Left renal cortex interstitium (tissue), 4 donors: Measurements from ENCODE around the gene ADGRD1. TPM values are rescaled to one million over a fixed set of nuclear protein-coding genes. Genes with fewer than 3 reads are reported as not detected.
A peak's percentile ranks its signal among the peaks of the same experiment; 100 is the strongest.

Experiments used
- DNase-seq, 4 donors: peaks; one replicate each; pipeline ENCODE4 v3.0.0-alpha.2; 2013; ENCODE audit warnings: low read depth in 4 of 4, low spot score in 2 of 4, missing footprints in 1 of 4
- polyA plus RNA-seq, 4 donors: library from polyadenylated mRNA; unstranded; fragments of 120-200 nt; gene quantifications; one replicate each; pipeline ENCODE4 v1.2.1, GENCODE V29; 2013; ENCODE audit not compliant: insufficient read length in 4 of 4

The ADGRD1 gene
- polyA plus RNA-seq, 4 donors = 13.3 to 17.5 (median 14.2) TPM

DNA sequence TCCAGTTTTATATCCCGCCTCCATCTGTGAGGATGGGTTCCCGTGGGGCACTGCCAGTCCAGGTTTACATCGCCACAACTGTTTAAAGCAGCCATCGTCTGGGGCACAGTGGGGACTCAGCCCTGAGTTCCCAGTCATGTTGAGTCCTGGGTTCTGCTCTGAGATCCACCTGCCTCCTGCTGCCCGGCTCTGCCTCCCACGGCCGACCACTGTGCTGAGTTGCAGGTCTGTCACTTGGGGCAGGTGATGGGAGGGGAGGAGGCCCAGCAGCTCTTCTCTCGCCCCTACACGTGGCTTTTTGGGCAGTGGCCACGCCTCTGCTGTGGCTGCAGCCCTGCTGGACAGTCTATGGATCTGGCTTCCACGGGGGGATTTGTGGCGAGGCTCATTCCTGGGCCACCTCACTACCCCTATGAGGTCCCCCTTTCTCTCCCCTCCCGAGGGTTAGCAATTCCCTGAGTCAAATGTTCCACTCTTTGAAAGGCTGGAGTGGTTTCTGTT lies 143.0 kb downstream of the ADGRD1 start:
- DNase-seq = no peak

DNA sequence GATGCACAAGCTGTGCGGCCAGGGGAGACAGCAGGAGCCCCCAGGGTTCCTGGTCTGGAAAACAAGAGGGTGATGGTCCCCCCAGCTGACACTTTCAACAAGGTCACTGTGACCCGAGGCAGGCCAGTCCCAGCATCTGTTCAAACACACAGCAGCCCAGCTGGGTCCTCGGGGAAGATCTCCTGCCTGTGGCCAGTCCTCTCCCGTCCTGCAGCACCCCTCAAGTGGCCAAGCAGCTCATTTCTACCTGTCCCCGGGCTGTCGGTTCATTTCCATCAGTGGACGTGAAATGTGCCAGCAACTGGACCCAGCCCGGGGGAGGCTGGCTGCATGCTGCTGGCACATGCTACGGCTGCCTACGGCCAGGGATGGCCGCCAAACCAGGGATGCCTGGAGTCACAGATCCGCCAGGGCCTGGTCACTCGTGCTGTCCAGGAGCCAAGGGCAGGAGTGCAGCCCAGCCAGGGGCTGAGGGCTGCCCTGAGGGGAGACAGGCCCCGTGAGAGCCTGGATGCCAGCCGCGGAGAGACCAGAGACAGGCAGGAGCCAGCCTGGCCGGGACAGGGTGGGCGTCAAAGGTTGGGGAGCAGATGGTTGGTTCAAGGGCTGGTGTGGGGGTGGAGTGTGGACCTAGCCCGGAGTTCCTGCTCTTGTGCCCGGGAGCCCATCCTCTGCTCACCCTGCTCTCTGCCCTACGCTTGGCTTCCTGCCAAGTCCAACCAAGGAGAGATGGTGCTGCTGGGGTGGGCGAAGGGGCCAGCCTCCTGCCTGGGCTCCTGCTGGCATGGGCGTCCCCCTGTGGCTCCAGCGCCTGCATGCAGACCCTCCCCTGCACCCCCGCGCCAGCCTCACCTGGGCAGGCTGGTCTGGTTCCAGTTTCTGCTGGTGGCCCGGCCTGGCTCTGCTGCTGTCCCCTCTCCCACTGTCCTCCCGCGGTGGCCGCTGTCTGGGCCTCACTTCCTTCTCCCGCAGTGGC lies 143.8 kb downstream of the ADGRD1 start:
- no peak for DNase-seq

DNA sequence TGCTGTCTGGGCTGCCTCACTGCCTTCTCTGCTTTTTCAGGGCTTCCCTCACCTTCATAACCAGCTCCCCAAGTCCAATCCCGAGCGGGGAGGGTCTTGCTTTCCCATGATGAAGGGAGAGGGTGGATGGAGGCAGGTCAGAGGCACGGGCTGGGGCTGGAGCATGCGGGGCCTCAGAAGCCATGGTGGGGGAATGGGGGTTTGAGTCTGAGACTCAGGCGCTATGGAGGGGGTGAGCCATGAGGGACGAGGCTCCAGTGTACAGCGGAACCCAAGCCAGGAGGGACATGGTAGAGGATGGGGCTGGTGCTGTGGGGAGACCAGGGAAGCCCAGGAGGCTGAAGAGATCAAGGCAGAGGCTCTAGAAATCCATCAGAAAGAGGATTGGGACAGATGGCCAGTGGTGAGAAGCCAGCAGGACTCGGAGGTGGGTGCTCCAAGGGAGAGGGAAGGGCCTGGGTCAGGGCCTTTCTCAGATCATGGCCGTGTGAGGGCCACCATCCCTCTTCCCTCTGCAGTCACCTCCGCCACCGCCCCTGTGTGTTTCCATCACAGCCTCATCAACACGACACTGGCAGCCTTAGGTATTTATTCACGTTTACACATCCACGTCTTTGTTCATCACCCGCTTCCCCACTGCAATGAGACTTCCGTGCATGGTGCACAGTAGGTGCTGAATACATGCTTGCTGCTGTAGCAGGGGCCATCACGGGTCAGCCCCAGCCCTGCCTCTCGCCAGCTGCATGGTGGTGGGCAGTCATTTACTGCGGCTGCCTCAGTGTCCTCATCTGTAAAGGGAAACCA lies 144.7 kb downstream of the ADGRD1 start:
- DNase-seq = no peak

DNA sequence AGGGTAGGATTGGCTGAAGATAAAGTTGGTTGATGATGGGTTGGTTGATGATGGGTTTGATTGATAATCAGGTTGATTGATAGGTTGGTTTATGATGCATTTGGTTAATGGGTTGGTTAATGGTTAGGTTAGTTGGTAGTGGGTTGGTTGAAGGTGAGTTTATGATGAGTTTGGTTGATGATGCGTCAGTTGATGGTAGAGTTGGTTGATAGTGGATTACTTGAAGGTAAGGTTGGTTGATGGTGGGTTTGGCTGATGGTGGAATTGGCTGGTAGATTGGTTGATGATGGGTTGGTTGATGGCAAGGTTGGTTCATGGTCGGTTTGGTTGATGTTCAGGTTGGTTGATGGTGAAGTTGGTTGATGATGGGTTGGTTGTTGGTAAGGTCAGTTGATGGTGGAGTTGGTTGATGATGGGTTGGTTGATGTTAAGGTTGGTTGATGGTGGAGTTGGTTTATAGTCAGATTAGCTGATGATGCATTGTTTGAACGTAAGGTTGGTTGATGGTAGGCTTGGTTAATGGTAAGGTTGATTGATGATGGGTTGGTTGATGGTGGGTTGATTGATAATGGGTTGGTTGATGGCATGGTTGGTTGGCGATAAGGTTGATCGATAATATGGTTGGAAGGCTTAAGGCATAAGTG lies 146.4 kb downstream of the ADGRD1 start:
- DNase-seq = no peak

DNA sequence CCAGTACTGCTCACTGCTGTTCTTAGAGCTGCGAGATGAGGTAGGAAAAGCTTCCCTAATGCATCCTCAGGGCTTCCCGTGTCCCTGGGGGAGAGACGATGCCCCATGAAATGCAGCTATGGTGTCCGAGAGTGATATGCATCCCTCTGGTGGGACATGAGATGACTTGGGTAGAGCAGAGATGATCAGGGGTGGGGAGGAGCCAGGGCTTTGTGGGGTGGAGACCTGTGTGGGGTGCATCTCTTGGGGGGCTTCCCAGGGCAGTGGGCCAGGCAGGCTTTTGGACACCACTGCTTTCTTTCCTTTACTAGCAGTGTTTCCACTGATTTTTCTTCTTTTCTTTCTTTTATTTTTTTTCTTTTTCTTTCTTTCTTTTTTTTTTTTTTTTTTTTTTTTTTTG lies 147.3 kb downstream of the ADGRD1 start:
- no peak for DNase-seq

DNA sequence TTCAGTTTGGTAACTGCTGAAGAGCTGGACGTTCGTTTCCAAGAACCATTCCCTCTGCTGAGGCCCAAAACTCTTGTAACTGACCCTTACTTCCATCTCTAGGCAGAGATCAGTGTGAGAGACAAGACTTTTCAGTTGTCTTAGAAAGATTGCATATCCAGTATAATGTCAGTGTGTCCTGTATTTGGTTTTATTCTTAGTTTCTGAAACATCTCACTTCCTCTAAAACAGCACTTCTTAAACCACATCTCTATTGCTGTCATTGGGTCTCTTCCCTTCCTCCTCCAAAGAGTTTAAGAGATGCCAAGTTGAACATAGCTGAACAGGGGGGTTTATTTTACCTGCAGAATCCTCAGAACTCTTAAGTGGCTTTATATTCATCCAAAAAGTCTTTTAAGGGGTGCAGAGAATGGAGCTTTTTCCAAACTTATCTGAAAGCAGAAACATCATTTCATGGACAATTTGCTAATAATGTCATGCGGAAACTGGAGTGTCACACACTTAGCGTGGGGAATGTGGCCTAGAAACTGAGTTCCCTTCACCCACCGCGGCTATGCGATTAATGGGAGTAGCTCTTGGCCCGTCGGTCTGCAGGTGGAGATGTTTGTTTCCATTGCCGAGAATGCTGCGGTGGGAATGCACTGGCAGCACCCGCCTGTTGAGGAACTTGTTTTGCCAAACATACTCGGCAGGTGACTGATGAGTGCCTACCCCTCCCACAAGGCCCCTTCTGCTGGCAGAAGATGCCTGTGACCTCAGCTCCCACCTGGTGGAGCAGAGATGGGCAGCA lies 148.2 kb downstream of the ADGRD1 start:
- DNase-seq = no peak

DNA sequence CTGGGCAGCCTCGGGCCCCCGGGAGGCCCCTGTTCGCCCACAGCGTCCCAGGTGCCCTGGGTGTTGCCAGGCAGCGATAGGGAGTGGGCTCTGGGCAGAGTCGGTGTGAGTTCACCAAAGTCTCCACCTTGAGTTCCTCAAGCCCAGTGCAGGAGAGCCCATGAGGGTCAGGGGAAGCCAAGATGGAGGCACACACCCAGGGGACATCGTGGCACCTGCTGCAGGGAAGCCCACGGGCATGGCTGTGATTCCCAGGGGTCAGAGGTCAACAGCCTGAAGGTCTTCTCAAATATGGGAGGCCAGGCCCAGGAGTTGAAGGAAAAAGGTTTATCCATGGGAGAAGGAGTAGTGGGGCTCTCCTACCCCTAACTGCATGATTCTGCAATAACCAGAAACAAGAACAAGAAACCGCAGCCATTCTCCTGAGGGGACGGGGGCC lies 148.8 kb downstream of the ADGRD1 start:
- DNase-seq = no peak

DNA sequence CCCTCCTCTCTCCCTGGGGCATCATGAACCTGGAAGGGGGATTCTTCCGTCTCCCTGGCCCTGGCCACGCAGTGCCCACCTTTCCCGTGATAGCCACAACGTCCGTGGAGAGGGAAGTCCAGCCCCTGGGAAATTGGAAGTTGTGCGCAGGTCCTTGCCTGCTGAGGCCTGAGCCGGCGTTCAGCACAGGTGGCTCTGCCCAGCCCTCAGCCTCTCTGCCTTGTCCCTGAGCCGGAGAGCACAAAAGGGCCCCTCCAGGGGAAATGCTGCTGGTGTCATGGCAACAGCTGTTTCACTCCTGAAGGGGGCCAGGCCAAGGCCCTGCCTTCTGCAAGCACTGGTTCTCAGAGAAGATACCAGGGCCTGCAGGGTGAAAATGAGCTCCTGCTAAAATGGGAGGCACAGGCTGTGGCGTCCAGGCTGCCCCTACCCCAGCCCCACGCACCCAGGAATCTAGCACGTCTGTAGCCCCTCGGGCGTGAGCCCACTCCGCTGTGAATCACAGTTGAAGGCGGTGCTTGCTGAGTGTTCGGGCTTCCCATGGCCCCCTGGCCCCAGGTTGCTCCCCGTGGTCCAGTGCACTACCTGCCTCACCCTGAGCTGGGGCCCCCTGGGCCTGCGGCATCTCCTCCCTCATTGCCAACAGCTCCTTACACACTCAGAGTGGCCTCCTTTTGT lies 149.4 kb downstream of the ADGRD1 start:
- no peak for DNase-seq

DNA sequence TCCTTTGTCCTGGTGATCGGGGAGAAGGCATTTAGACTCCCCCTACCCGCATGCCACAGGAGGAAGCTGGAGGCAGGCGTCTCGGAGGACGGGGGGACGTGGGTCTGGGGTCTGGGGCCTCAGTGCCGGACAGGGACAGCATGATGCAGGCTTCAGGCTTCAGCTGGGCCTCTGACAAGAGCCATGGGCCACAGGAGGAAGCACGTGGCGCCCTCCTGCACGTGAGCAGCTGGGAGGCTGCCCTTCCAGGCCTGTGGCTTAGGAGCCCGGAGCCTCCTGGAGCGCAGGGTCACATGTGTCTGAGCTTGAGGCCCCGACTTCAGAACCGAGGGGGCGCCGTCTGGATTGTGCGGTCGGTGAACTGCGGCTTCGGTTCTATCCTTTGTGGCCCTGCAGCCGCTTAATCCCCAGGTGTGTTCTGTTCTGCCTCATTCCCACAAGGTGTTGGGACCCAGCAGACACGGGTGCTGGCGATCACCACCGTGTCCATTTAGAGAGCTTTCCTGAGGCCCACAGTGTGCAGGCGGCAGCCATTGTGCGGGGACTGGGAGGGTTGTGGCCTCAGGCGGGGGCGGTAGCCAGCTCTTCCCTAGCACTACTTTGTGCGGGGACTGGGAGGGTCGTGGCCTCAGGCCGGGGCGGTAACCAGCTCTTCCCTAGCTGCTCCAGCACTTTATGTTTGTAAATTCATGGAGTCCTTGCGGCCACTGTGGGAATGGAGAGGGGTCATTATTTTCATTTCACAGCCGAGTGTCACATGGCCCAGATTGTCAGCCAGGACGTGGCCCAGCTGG lies 150.2 kb downstream of the ADGRD1 start:
- no peak for DNase-seq

DNA sequence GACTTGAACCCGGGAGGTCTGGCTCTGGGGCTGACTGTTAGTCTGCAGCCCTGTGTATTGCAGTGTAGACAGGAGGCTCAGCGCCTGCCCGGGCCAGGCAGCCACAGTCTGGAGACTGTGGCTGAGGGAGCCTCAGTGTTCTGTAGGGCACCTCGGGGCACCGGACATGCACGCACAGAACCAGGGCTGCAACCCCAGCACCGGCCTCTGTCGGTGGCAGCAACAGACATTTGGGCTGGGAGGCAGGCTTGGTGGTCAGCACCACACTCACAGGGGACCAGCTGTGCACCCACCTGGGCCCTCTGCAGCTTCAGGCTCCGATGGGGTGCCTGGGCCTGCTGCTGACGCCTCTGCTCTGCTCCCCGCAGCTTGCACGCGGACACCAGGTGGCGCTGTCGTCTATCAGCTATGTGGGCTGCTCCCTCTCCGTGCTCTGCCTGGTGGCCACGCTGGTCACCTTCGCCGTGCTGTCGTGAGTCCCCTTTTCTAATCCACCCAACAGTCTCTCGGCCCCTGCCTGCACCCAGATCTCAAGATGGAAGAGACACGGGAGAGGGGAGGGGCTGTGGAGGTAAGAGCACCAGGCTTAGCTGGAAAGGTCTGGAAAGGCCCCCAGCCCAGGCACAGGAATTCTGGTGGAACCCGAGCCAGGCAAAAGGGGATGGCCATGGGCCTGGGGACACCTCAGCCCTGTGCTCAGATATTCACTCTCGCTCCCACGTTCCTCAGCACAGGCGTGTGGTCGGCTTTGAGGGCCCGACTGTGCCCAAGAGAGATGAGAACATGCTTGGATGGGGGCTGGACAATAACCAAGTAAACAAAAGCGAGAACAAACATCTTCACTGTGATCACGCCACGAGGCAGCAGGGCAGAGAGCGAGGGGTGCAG lies 151.0 kb downstream of the ADGRD1 start:
- DNase-seq = peak in 2 of 4 donors; percentile 63 to 68

DNA sequence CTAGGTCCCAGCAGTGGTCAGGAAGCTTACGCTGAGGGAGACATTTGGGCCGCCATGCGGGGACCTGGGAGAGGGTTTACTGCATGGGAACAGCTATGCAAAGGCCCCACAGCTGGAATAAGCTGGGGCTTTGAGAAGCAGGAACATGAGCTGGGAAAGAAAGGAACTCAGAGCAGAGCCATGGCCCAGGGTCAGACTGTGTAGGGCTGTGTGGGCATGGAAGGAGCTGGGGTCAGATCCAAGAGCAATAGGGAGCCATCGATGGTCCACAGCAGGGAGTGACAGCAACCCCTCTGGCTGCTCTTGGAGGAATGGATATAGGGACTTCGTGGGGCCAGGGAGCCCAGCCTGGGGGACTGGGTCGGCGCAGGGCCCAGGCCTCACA lies 151.6 kb downstream of the ADGRD1 start:
- no peak for DNase-seq

DNA sequence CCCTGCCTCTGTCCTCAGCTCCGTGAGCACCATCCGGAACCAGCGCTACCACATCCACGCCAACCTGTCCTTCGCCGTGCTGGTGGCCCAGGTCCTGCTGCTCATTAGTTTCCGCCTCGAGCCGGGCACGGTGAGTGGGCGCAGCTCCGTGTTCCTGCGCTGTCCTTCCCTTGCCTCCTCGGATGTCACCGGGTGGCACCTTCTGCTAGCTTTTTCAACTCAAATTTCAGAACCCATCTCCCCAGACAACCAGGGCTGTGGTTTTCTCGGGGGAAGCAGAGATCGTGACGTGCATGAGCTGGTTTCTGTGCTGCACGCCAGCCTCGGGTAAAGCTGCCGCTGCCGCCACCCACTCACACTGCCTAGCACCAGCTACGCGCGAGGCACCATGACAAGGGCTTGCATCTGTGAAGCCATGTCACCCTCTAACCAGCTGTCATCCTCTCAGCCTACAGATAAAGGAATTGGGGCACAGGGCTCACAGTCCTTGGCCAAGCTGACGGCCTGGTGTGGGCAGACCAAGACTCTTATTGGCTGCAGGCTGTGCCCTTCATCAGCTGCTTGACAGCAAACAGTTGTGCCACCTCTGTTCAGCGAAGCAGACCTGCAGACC lies 152.1 kb downstream of the ADGRD1 start:
- DNase-seq = no peak

DNA sequence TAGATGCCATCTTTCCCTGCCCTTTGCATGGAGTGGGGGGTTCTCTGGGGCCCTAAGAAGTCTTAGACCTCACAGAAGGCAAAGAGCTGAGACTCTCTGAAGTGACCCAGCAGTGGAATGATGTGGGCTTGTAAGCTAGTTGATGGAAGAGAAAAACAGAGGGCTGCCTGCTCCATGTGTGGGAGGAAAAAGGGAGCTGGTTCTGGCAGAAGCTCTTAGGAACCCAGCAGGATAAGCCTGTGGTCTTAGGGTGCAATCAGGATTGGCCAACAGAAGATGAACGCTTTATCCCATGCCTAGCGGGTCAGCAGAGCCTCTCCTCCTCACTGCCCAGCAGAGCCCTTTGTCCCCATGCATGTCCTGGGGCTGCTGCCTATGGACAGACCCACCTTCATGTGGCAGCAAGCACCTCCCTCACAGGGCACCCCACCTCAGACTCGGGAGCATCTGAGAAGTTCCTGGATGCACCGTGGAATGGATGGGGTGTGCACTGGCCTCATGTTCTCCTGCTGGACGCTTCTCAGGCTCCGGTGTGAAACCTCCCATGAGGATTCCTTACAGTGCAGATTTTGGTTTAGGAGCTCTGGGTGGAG lies 152.7 kb downstream of the ADGRD1 start:
- no peak for DNase-seq

DNA sequence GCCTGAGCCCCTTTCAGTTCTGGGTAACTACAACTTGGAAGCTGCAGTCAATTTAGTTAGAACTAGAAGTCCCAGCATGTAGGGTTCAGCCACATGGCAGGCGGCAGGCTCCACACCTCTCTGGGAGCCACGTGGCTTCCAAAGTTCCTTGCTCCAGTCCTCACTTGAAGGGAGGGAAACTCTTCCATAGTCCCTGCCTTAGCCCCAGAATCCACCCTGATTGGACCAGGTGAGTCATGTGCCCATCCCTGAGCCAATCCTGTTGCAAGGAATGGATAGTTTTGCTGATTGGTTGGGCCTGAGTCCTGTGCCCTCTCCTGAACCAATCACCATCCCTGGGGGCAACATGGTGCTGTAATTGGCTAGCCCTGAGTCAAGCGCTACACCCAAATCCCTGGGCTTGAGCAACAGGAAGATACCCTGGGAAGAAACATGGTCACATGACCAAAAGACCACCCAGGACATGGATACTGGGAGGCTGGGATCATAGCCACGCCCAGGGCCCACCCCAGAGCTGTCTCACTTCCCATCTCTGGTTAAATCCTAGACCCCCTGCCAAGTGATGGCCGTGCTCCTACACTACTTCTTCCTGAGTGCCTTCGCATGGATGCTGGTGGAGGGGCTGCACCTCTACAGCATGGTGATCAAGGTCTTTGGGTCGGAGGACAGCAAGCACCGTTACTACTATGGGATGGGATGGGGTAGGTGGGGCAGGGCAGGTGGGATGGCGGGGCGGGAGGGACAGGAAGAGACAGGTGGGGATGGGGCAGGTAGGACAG lies 154.7 kb downstream of the ADGRD1 start:
- no peak for DNase-seq

DNA sequence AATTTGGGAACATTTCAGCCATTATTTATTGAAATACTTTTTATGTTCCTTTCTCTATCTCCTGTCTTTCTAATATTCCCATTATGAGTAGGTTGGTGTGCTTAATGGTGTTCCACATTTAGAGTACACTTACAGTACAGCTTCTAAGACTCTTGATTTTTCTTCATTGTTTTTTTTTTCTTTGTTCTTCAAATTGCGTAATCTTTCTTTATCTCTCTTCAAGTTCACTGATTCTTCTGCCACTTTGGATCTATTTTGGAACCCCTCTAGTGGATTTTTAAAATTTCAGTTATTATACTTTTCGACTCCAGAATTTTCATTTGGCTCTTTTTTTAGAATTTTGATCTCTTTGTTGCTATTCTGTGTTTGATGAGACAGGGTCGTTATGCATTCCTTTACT lies 157.7 kb downstream of the ADGRD1 start:
- no peak for DNase-seq

DNA sequence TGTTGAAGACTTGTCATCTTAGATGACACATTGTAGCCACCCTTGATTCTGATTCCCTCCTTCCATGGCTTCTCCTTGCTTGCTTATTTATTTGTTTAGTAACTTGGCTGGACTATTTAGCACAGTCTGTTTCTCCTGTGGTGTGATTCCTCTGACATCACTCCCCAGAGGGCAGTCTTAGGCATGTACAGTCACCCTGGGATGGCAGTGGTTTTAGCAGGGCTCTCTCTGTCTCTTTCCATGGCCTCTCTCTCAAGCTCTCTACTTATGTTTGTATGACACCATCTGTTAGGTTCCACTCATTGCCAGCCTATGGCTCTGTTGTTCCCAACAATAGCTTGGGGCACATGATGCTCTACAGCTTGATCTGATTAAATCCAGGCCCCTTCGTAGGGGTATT lies 158.3 kb downstream of the ADGRD1 start:
- DNase-seq = no peak
